GM12891 (cell line): ENCODE measurements around the gene GPD1.

ENCODE experiments used
- DNase-seq: peaks from one replicate; pipeline ENCODE4 v3.0.0; 2011; ENCODE audit warnings: low spot score; ENCODE audit not compliant: insufficient read length
- FAIRE-seq: peaks from 2 replicates; lab custom pipeline; 2011; peaks lifted over from hg19 to GRCh38; lab: Jason Lieb, UNC
- PAX5 ChIP-seq: IDR thresholded peaks from 2 replicates; pipeline ENCODE4 v1.6.1; 2011; ENCODE audit warnings: low read length, moderate library complexity, mild to moderate bottlenecking; ENCODE audit not compliant: insufficient read depth, severe bottlenecking
- POLR2A ChIP-seq: IDR thresholded peaks from 2 replicates; pipeline ENCODE4 v1.6.1; 2011; ENCODE audit warnings: low read depth, low read length, control low read depth
- POLR2AphosphoS5 ChIP-seq: IDR thresholded peaks from 2 replicates; pipeline ENCODE4 v1.6.1; 2011; ENCODE audit warnings: low read depth, low read length, control low read depth
- POU2F2 ChIP-seq: IDR thresholded peaks from 2 replicates; pipeline ENCODE4 v1.6.1; 2011; ENCODE audit warnings: low read depth, mild to moderate bottlenecking, control low read depth, low read length, moderate library complexity
- SPI1 ChIP-seq: IDR thresholded peaks from 2 replicates; pipeline ENCODE4 v1.6.1; 2011; ENCODE audit warnings: low read depth, low read length, control low read depth
- TAF1 ChIP-seq: IDR thresholded peaks from 2 replicates; pipeline ENCODE4 v1.6.1; 2011; ENCODE audit warnings: low read depth, low read length, control low read depth

Gene GPD1

GRCh38 chr12:50061946-50062686, 41.7 kb upstream of the GPD1 start:
- DNase-seq = no peak
- no peak for FAIRE-seq
- TF ChIP-seq POLR2AphosphoS5 (no peak), SPI1 (no peak), PAX5 (no peak), POU2F2 (no peak), POLR2A (no peak), TAF1 (no peak)

GRCh38 chr12:50062728-50063460, 40.9 kb upstream of the GPD1 start:
- DNase-seq = no peak
- no peak for FAIRE-seq

GRCh38 chr12:50065726-50066310, 38.0 kb upstream of the GPD1 start:
- DNase-seq (no peak), FAIRE-seq (no peak)
- TF ChIP-seq POU2F2 = no peak
- TF ChIP-seq TAF1 = no peak
- TF ChIP-seq PAX5 = no peak
- TF ChIP-seq SPI1 = no peak
- no peak for TF ChIP-seq POLR2AphosphoS5
- TF ChIP-seq POLR2A = no peak

More at GRCh38 chr12:50062728-50063460, 40.9 kb upstream of the GPD1 start:
- TF ChIP-seq SPI1 = no peak
- TF ChIP-seq PAX5 = no peak
- TF ChIP-seq POLR2AphosphoS5 = no peak
- no peak for TF ChIP-seq POU2F2
- no peak for TF ChIP-seq TAF1
- TF ChIP-seq POLR2A = no peak

- no peak for DNase-seq
These were observed 37.4 kb upstream of the GPD1 start for GRCh38 chr12:50066402-50066801.

GRCh38 chr12:50069069-50069468, 34.7 kb upstream of the GPD1 start:
- DNase-seq = no peak
- TF ChIP-seq SPI1 = no peak
- no peak for TF ChIP-seq POLR2A
- TF ChIP-seq POLR2AphosphoS5 = no peak
- TF ChIP-seq TAF1 = no peak
- TF ChIP-seq POU2F2 = no peak
- no peak for TF ChIP-seq PAX5
- FAIRE-seq = no peak

More at GRCh38 chr12:50066402-50066801, 37.4 kb upstream of the GPD1 start:
- FAIRE-seq = no peak
- TF ChIP-seq POLR2AphosphoS5 (no peak), PAX5 (no peak), POLR2A (no peak), TAF1 (no peak), SPI1 (no peak), POU2F2 (no peak)

- TF ChIP-seq PAX5 = no peak
- TF ChIP-seq TAF1 = no peak
- no peak for TF ChIP-seq POLR2A
- TF ChIP-seq SPI1 = no peak
- TF ChIP-seq POLR2AphosphoS5 = no peak
- TF ChIP-seq POU2F2 = no peak
- FAIRE-seq = no peak
- DNase-seq = no peak
These were observed 34.3 kb upstream of the GPD1 start for GRCh38 chr12:50069539-50069938.

GRCh38 chr12:50070314-50071060, 33.3 kb upstream of the GPD1 start:
- no peak for TF ChIP-seq POLR2A
- 0 out of 2 replicates have a peak, but pooled peaks have one; percentile 34 for TF ChIP-seq SPI1
- FAIRE-seq (peak; percentile 80), DNase-seq (peak; percentile 56)

GRCh38 chr12:50072198-50072907, 31.5 kb upstream of the GPD1 start:
- FAIRE-seq (no peak), DNase-seq (no peak)
- no peak for TF ChIP-seq PAX5
- TF ChIP-seq POU2F2 = no peak
- TF ChIP-seq SPI1 = no peak
- TF ChIP-seq POLR2AphosphoS5 = no peak
- no peak for TF ChIP-seq POLR2A
- no peak for TF ChIP-seq TAF1

GRCh38 chr12:50073206-50073605, 30.6 kb upstream of the GPD1 start:
- FAIRE-seq (no peak), DNase-seq (no peak)
- TF ChIP-seq POU2F2 = no peak
- no peak for TF ChIP-seq TAF1
- no peak for TF ChIP-seq POLR2AphosphoS5
- TF ChIP-seq PAX5 = no peak
- no peak for TF ChIP-seq SPI1
- TF ChIP-seq POLR2A = no peak
